ENCODE measurements around the gene MAP4K4. TPM values are rescaled to one million over a fixed set of nuclear protein-coding genes. Genes with fewer than 3 reads are reported as not detected.

The MAP4K4 gene
- total RNA-seq: 10 to 100 TPM; 42.1 to 43.4 TPM

DNA sequence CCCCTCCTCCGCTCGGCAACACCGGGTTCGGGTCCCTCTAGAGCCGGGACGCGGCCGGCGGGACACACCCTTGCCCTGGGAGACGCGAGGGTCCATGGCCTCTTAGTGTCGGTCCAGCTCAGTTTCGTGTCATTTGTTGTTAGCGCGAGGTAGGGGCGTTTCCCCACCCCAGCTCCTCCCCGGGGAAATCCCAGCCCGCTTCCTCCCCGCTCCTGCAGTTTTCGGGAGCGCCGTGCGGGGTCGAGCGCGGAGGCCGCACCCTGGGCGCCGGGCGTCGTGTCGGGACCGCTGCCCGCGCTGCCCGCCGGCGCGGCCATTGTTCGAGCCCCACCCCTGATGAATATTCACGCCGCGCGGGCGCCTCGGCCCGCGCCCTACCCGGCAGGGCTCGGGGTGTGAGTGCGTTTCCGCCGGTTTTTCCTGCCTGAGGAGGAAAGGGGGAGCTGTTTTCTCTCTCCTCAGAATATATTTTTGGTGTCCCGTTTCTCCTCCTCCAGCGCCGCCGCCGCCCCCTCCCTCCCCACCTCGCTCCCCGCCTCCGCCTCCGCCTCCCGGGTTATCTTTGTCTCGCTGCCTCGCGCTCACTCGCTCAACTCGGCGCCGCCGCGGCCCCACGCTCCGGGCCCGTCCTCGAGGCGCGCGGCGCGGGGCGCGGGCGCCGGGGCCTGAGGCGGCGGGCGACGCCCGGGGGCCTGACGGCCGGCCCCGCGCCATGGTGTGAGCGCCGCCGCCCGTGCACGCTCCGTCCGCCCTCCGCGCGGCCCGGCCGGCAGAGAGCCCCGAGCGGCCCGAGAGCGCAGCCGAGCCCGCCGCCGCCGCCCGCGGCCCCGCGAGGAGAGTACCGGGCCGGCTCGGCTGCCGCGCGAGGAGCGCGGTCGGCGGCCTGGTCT, at the start of gene MAP4K4:
TSS of gene MAP4K4 (plus strand) at position 584 of the 890 bp plus-strand sequence. CDS start 374 bp downstream, outside the sequence.
- peak; percentile 80 for DNase-seq
- Mint-ChIP-seq H3K9me3 (peaks cover 3% of the 10 kb centered on the region), H3K4me1 (ENCODE audit: low read depth) (peaks cover 26% of the 10 kb centered on the region), H3K36me3 (peaks cover 3% of the 10 kb centered on the region), H3K27me3 (no peaks in the 10 kb centered on the region), H3K27ac (peak within 1 kb of the TSS; percentile 78), H3K4me3 (peak within 1 kb of the TSS; percentile 79)
- POLR2A ChIA-PET: interaction anchor here (0.6 to 4.3 kb wide), 9 partner anchors 8 to 223 kb away, joined by 3 to 43 read pairs (median 4); partner anchors contain the start of gene RFX8
- CTCF ChIA-PET: interaction anchor here (0.6 to 3.3 kb wide), 11 partner anchors 13 to 355 kb away, joined by 3 to 17 read pairs (median 3); no protein-coding TSS in a partner anchor
- intact Hi-C loops (cut with micrococcal nuclease): loop anchor here (2.0 kb wide), 2 partner anchors 45 to 133 kb away; no protein-coding TSS in a partner anchor

DNA sequence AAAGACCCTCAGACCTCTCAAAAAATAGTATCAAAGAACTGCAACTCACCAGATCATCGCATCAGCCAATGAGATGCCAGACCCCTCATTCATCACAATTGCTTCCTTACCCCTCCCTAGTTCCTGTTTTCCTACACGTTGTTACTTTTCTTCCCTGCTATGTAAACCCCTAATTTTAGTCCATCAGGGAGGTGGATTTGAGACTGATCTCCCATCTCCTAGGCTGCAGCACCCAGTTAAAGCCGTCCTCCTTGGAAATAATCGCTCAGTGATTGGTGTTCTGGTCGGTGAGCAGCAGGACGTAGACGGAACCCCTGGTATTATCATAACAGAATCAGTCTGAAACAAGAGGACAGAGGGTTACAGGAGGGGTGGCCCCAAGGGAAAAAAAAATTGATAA, 44.0 kb upstream of the MAP4K4 start:
- intact Hi-C loops (cut with micrococcal nuclease): loop anchor here (2.0 to 10.0 kb wide), 2 partner anchors 45 to 139 kb away; no protein-coding TSS in a partner anchor
- no peak overlapping the region for H3K4me3 Mint-ChIP-seq
- no peaks in the 10 kb centered on the region for H3K27me3 Mint-ChIP-seq
- no peaks in the 10 kb centered on the region for H3K9me3 Mint-ChIP-seq
- ChIA-PET CTCF (interaction anchor here (0.8 kb wide), 1 partner anchor 118 kb away, joined by 3 read pairs; no protein-coding TSS in a partner anchor), POLR2A (no interaction called here)
- no peaks in the 10 kb centered on the region for H3K36me3 Mint-ChIP-seq
- peaks cover 24% of the 10 kb centered on the region for H3K4me1 Mint-ChIP-seq (ENCODE audit: low read depth)
- H3K27ac Mint-ChIP-seq: no peak overlapping the region
- DNase-seq: no peak

DNA sequence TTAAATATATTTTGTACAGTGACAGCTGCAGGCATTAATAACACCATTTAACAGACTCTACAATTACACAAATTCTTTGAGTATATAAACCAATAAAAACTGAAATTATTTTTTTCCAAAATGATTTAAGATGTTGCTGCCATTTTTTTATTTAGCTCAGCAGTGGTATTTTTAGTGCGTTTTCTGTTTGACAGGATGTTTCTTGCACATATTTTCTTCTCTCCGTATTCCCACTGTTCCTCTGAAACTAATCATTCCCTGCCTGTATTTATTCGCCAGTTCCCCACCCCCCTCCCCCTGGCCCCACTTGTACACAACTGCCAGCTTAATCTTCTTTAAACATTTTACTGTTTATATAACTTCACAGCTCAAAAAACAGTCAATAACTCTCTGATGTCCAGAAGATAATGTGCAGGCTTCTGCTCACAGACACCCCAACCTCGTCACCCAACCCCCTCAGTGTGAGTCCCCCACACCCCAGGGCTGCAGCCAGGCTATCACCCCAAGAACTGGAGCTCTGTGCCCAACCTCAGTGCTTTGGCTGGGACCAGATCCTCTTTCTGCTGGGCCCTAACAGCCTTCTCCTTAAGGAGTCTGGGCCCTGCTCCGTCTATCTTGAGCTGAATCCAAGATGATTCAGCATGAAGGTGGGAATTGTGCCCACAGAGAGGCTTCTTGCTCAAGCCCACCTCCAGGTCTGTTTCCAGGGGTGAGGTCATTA, 41.6 kb upstream of the MAP4K4 start:
- Mint-ChIP-seq H3K36me3 (no peaks in the 10 kb centered on the region), H3K27ac (no peak overlapping the region), H3K4me3 (no peak overlapping the region), H3K4me1 (ENCODE audit: low read depth) (peaks cover 19% of the 10 kb centered on the region), H3K27me3 (no peaks in the 10 kb centered on the region), H3K9me3 (no peaks in the 10 kb centered on the region)
- CTCF ChIA-PET: interaction anchor here (0.6 to 0.7 kb wide), 2 partner anchors 133 to 269 kb away, joined by 3 read pairs; partner anchors contain the start of gene CREG2
- POLR2A ChIA-PET: interaction anchor here (0.7 kb wide), 1 partner anchor 18 kb away, joined by 3 read pairs; no protein-coding TSS in a partner anchor
- DNase-seq: no peak
- intact Hi-C loops (cut with micrococcal nuclease): loop anchor here (10.0 kb wide), 1 partner anchor 141 kb away; no protein-coding TSS in a partner anchor

DNA sequence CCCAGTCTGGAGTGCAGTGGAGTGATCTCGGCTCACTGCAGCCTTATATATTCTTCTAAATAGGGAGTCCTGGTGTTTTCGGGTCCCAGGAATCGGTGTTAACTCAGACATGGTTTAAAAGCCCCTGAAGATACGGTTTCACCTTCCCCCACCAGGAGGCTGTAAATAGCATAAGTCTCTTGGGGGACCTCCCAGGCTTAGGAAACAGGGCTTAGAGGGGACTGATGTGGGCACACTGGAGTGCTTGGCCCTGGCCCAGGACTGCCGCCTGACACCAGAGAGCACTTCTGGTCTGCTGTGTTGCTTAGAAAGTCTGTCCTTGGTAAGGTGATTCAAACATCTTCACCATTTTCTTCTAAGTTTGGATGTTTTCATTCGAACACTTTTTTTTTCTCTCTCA, 39.7 kb upstream of the MAP4K4 start:
- H3K27ac Mint-ChIP-seq: no peak overlapping the region
- intact Hi-C loops (cut with micrococcal nuclease): loop anchor here (10.0 kb wide), 1 partner anchor 143 kb away; no protein-coding TSS in a partner anchor
- H3K4me3 Mint-ChIP-seq: no peak overlapping the region
- H3K9me3 Mint-ChIP-seq: no peaks in the 10 kb centered on the region
- H3K36me3 Mint-ChIP-seq: no peaks in the 10 kb centered on the region
- DNase-seq: no peak
- POLR2A ChIA-PET: no interaction called here
- no peaks in the 10 kb centered on the region for H3K27me3 Mint-ChIP-seq
- CTCF ChIA-PET: no interaction called here
- H3K4me1 Mint-ChIP-seq (ENCODE audit: low read depth): peaks cover 1% of the 10 kb centered on the region

DNA sequence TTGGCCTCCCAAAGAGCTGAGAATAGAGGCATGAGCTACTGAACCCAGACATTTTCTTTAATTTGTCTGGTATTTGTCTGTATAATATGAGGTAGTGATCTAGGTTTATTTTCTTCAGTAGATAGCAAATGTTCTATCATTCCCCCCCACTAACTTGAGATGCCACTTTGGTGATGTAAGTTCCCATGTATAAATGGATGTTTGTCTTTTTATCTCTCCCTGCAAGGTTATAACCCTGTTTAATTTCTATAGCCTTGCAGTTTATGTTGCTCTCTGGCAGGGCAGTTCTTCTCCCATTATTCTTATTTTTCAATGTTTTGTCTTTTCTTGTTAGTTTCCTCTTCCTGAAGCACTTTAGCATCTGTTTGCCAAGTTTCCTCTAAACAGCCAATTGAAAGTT, 39.1 kb upstream of the MAP4K4 start:
- Mint-ChIP-seq H3K27ac (no peak overlapping the region), H3K4me1 (ENCODE audit: low read depth) (no peaks in the 10 kb centered on the region), H3K9me3 (no peaks in the 10 kb centered on the region), H3K36me3 (no peaks in the 10 kb centered on the region), H3K27me3 (no peaks in the 10 kb centered on the region), H3K4me3 (no peak overlapping the region)
- POLR2A ChIA-PET: no interaction called here
- CTCF ChIA-PET: no interaction called here
- intact Hi-C loops (cut with micrococcal nuclease): loop anchor here (10.0 kb wide), 1 partner anchor 144 kb away; no protein-coding TSS in a partner anchor
- DNase-seq: no peak

DNA sequence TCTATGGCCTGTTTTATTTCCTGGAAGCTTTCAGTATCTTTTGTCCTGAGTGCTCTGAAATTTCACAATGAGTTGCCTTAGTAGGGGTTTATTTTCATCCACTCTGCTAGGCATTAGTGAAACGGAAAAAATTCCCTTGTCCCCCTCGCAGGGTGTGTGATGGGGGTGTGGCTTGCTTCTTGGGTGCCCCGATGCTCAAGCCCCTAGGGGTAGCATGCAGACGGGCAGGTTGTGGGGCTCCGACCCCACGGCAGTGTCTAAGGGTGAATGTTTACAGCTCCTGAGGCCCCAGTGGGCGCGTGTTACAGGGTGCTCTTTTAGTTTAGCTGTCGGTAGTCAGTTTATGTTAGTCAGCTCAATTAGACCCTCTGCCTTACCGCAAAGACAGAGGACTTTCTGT, 32.2 kb upstream of the MAP4K4 start:
- Mint-ChIP-seq H3K9me3 (no peaks in the 10 kb centered on the region), H3K4me1 (ENCODE audit: low read depth) (no peaks in the 10 kb centered on the region), H3K36me3 (no peaks in the 10 kb centered on the region), H3K27me3 (no peaks in the 10 kb centered on the region), H3K27ac (no peak overlapping the region), H3K4me3 (no peak overlapping the region)
- DNase-seq: no peak
- POLR2A ChIA-PET: no interaction called here
- intact Hi-C loops (cut with micrococcal nuclease): no loop called here
- CTCF ChIA-PET: no interaction called here

DNA sequence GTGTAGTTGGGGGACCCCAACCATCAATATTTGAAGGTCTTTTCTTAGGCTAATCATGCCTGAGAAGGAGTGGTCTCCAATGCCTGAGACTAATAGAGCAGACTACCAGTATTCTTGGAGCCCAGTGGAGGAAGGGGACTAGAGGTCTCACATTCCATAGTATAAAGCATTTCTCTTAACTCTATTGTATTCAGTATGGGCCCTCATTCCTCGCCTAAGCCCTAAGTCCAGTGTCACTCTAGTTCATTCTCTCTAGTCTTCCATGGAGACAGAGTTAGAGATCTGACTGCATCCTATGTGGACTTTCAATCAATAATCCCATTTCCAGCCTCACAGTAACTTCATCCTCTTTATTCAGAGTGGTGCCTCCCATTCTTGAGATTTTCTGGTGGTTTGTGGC, 29.7 kb upstream of the MAP4K4 start:
- intact Hi-C loops (cut with micrococcal nuclease): no loop called here
- peaks cover 12% of the 10 kb centered on the region for H3K9me3 Mint-ChIP-seq
- no peak overlapping the region for H3K27ac Mint-ChIP-seq
- POLR2A ChIA-PET: no interaction called here
- CTCF ChIA-PET: interaction anchor here (0.5 kb wide), 1 partner anchor 58 kb away, joined by 3 read pairs; no protein-coding TSS in a partner anchor
- DNase-seq: no peak
- no peak overlapping the region for H3K4me3 Mint-ChIP-seq
- H3K4me1 Mint-ChIP-seq (ENCODE audit: low read depth): no peaks in the 10 kb centered on the region
- H3K27me3 Mint-ChIP-seq: no peaks in the 10 kb centered on the region
- H3K36me3 Mint-ChIP-seq: peaks cover 2% of the 10 kb centered on the region

DNA sequence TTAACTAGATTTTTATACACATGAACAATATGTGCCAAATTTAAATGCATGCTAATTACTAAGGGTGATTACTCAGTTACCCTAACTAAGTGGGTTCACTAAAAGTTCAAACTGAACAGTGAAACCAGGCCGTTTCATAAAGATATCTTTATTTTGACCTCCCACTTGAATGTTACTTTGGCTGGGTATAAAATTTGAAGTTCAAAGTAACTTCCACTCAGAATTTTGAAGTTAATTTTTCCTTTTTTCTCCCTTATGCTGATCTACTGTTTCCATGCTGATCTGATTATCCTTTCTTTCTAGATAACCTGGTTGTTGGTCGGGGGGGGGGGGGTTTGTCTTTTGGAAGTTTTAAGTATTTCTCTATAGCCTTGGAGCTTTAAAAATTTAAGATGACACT, 25.5 kb upstream of the MAP4K4 start:
- Mint-ChIP-seq H3K36me3 (peaks cover 2% of the 10 kb centered on the region), H3K4me1 (ENCODE audit: low read depth) (peaks cover 10% of the 10 kb centered on the region), H3K27me3 (no peaks in the 10 kb centered on the region), H3K27ac (no peak overlapping the region), H3K9me3 (peaks cover 12% of the 10 kb centered on the region), H3K4me3 (no peak overlapping the region)
- ChIA-PET CTCF (no interaction called here), POLR2A (interaction anchor here (0.6 kb wide), 1 partner anchor 168 kb away, joined by 6 read pairs; no protein-coding TSS in a partner anchor)
- DNase-seq: no peak
- intact Hi-C loops (cut with micrococcal nuclease): no loop called here

DNA sequence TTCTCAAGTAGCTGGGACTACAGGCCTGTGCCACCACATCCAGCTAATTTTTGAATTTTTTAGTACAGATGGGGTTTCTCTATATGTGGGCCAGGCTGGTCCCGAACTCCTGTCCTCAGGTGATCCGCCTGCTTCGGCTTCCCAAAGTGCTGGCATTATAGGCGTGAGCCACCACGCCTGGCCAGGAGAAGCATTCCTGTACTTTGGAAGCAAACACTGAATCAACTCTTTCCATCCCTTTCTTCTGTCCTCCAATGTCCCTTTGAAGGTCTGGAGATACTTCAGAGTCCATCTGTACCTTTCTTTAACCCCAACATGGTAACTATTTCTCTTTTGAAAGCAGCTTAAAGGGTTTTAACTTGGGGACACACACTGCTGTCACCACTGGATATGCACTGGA, 23.6 kb upstream of the MAP4K4 start:
- peaks cover 12% of the 10 kb centered on the region for H3K9me3 Mint-ChIP-seq
- peaks cover 10% of the 10 kb centered on the region for H3K4me1 Mint-ChIP-seq (ENCODE audit: low read depth)
- peaks cover 2% of the 10 kb centered on the region for H3K36me3 Mint-ChIP-seq
- POLR2A ChIA-PET: no interaction called here
- intact Hi-C loops (cut with micrococcal nuclease): no loop called here
- CTCF ChIA-PET: interaction anchor here (0.9 kb wide), 1 partner anchor 52 kb away, joined by 4 read pairs; no protein-coding TSS in a partner anchor
- no peaks in the 10 kb centered on the region for H3K27me3 Mint-ChIP-seq
- H3K4me3 Mint-ChIP-seq: no peak overlapping the region
- no peak for DNase-seq
- H3K27ac Mint-ChIP-seq: no peak overlapping the region

DNA sequence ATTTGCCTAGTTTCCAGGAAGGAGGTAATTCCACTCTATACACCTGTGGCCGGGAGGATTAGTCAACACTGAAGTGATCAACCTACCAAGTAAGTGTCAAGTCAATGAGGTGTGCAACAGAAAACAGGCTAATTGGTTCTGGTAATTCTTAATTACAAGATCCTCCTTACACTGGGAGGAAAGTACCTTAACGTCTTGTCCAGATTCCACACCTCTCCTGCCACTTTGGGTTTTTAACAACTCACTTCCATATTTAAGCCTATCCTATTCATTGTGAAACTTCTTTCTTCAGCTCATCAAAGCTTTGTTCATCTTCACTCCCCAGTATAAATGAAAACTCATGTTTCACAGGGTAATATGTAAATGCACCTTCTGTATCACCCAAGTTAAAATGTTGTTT, 22.0 kb upstream of the MAP4K4 start:
- Mint-ChIP-seq H3K4me3 (no peak overlapping the region), H3K9me3 (peaks cover 12% of the 10 kb centered on the region), H3K27ac (peak overlapping the region; percentile 14), H3K36me3 (peaks cover 2% of the 10 kb centered on the region), H3K4me1 (ENCODE audit: low read depth) (peaks cover 10% of the 10 kb centered on the region), H3K27me3 (no peaks in the 10 kb centered on the region)
- intact Hi-C loops (cut with micrococcal nuclease): no loop called here
- ChIA-PET POLR2A (interaction anchor here (1.2 kb wide), 1 partner anchor 16 kb away, joined by 3 read pairs; no protein-coding TSS in a partner anchor), CTCF (no interaction called here)
- DNase-seq: no peak

DNA sequence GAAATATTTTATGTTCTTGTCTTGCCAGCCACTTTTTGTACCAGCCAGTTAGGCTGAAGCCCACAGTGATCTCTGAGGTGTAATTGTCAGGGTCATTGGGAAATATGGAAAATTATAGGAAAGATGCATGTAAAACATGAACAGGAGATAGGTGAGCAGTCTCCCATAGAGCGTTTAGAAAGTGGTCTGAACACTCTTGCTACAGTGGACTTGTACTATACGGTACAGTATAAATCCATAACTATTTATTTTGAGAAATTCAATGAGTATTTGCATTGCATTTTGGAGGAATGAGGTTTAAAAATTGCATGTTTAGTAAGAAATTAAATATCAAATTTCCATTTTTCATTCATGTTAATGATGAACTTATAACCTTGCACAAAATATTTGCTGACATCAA, 20.8 kb upstream of the MAP4K4 start:
- H3K9me3 Mint-ChIP-seq: peaks cover 9% of the 10 kb centered on the region
- CTCF ChIA-PET: no interaction called here
- POLR2A ChIA-PET: no interaction called here
- peaks cover 2% of the 10 kb centered on the region for H3K36me3 Mint-ChIP-seq
- H3K27me3 Mint-ChIP-seq: no peaks in the 10 kb centered on the region
- intact Hi-C loops (cut with micrococcal nuclease): no loop called here
- H3K4me3 Mint-ChIP-seq: no peak overlapping the region
- no peak overlapping the region for H3K27ac Mint-ChIP-seq
- peaks cover 10% of the 10 kb centered on the region for H3K4me1 Mint-ChIP-seq (ENCODE audit: low read depth)
- DNase-seq: no peak

DNA sequence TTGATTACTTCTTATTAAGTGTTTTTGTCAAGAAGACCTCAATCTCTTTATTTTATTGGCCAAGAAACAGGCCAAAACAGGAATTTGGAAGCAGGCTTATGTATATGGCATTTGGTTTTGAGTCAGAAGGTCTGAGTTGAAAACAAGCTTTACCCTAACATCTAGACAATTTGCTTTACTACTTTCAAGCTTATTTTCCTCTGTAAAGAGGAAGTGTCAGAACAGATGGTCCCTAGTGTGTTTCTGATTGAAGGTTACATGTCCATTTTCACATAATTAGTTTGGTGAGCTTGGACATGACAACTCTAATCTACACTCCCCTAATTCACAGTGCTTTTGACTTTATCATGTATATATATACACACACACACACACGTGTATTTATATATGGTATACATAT, 19.8 kb upstream of the MAP4K4 start:
- no peaks in the 10 kb centered on the region for H3K27me3 Mint-ChIP-seq
- intact Hi-C loops (cut with micrococcal nuclease): no loop called here
- no peaks in the 10 kb centered on the region for H3K9me3 Mint-ChIP-seq
- DNase-seq: no peak
- H3K4me3 Mint-ChIP-seq: no peak overlapping the region
- peaks cover 10% of the 10 kb centered on the region for H3K4me1 Mint-ChIP-seq (ENCODE audit: low read depth)
- ChIA-PET CTCF (interaction anchor here (0.6 kb wide), 1 partner anchor 84 kb away, joined by 5 read pairs; no protein-coding TSS in a partner anchor), POLR2A (no interaction called here)
- H3K27ac Mint-ChIP-seq: no peak overlapping the region
- no peaks in the 10 kb centered on the region for H3K36me3 Mint-ChIP-seq

Measured in activated CD4-positive, alpha-beta memory T cell treated with anti-CD3 and anti-CD28 coated beads for 36 hours (primary cell).